Thymus (tissue), 11 donors: Measurements from ENCODE around the gene ALDH3B1. TPM values are rescaled to one million over a fixed set of nuclear protein-coding genes. Genes with fewer than 3 reads are reported as not detected.
A peak's percentile ranks its signal among the peaks of the same experiment; 100 is the strongest.

ENCODE experiments used
- DNase-seq, 9 donors: peaks; one replicate each; pipeline ENCODE4 v3.0.0-alpha.2; 2013; ENCODE audit warnings: low spot score in 9 of 9, low read depth in 6 of 9, missing footprints in 1 of 9
- H3K27ac ChIP-seq, 2 donors: one replicate each; pipeline ENCODE4 v1.5.1; 2013; ENCODE audit warnings: control low read depth in 1 of 2, low read depth in 1 of 2, low read length in 1 of 2, mild to moderate bottlenecking in 1 of 2, moderate library complexity in 1 of 2
- H3K27me3 ChIP-seq, 2 donors: one replicate each; pipeline ENCODE4 v1.5.1; 2013; ENCODE audit warnings: low read length in 1 of 2; ENCODE audit not compliant: control insufficient read depth in 2 of 2, insufficient read depth in 1 of 2
- H3K36me3 ChIP-seq, 2 donors: one replicate each; pipeline ENCODE4 v1.5.1; 2013; ENCODE audit warnings: low read length in 1 of 2, mild to moderate bottlenecking in 1 of 2, moderate library complexity in 1 of 2; ENCODE audit not compliant: control insufficient read depth in 2 of 2, insufficient read depth in 2 of 2
- H3K4me1 ChIP-seq, 2 donors: one replicate each; pipeline ENCODE4 v1.5.1; 2013; ENCODE audit warnings: low read length in 2 of 2; ENCODE audit not compliant: control insufficient read depth in 2 of 2, insufficient read depth in 2 of 2
- H3K4me3 ChIP-seq, 2 donors: one replicate each; pipeline ENCODE4 v1.5.1; 2013; ENCODE audit warnings: low read length in 2 of 2, control low read depth in 1 of 2, mild to moderate bottlenecking in 1 of 2
- H3K9me3 ChIP-seq, 2 donors: one replicate each; pipeline ENCODE4 v1.5.1; 2013; ENCODE audit warnings: low read length in 1 of 2, mild to moderate bottlenecking in 1 of 2; ENCODE audit not compliant: control insufficient read depth in 2 of 2, insufficient read depth in 1 of 2
- WGBS: extraction: QIAGEN DNeasy Blood & Tissue Kit; methylation state at CpG from one replicate; pipeline ENCODE4 v1.1.7; 2013; 5-methylcytosine and 5-hydroxymethylcytosine counted together
- polyA plus RNA-seq: library from polyadenylated mRNA; stranded (reverse); fragments of 200-250 nt; gene quantifications from one replicate; pipeline ENCODE4 v1.2.3, GENCODE V29; 2013
- total RNA-seq: library from RNA; stranded (reverse); fragments of 120-200 nt; gene quantifications from one replicate; pipeline ENCODE4 v1.2.4, GENCODE V29; 2013
- donor health status: healthy.

Gene ALDH3B1
- total and polyA plus RNA-seq, 2 donors: 1.3 to 3.9 TPM

DNA sequence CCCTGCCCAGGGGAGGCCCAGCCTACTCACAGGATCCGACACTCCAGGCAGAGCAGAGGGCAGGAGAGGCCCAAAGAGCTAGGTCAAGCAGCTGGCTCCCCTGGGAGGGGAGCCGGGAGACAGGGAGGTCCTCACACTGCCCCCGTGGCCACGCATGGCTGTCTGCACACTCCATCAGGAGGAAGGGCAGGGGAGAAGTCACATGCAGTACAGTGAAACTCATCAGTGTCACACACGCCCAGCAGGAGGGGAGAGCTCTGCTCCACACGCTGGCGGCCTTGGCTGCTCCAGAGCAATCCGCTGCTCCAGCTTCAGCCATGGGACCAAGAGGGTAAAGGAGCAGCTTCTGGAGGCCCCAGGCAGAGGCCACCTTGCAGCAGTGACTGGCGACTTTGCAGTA is 43.0 kb downstream of the ALDH3B1 start:
- Histone ChIP-seq H3K4me1 (no peaks in the 10 kb centered on the region), H3K27me3 (no peaks in the 10 kb centered on the region), H3K4me3 (no peak overlapping the region), H3K27ac (no peak overlapping the region), H3K36me3 (peaks cover 38 to 55% of the 10 kb centered on the region in 2 donors), H3K9me3 (no peaks in the 10 kb centered on the region)
- DNase-seq: no peak
- WGBS: 95% methylated on average over 9 of the region's 9 CpGs

DNA sequence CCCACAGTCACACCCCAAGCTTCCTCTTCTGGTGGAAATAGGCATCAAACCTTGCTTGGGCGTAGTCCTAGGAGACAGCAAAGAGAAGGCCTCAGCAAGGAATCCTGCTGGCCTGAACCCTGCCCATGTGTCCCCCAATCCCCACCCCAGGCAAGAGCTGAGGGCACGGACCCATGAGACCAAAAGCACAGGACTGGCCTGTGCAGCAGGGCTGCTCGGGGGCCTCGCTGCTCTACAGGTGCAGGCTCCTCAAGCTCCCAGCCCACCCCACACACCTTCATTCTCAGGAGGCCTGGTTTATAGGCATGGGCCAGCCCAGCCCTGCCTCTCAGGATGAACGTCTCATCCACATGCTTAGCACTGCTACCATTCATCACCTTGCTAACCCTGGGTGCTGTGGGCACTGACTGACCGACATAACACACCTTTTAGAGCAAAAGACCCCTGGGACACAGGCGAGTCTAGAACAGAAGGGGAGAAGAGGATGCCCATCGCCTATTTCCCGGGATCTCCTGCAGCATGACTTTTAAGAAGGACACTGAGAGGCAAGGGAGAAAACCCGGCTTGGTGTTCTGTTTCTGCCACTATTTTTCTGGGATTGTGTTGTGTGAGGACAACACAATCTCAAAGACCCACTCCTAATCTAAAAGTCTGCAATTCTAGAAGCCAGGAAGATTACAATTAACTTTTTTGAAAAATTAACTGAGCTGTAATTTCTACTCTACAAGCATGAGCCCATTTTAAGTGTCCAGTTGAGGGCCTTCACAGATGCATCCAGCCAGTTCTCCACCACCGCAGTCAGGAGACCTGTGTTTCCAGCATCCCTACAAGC is 44.1 kb downstream of the ALDH3B1 start:
- no peak overlapping the region for H3K4me3 ChIP-seq
- peaks cover 31 to 46% of the 10 kb centered on the region in 2 donors for H3K36me3 ChIP-seq
- WGBS: 96% methylated on average over 11 of the region's 11 CpGs
- no peaks in the 10 kb centered on the region for H3K4me1 ChIP-seq
- no peak overlapping the region for H3K27ac ChIP-seq
- no peaks in the 10 kb centered on the region for H3K27me3 ChIP-seq
- H3K9me3 ChIP-seq: no peaks in the 10 kb centered on the region
- no peak for DNase-seq

DNA sequence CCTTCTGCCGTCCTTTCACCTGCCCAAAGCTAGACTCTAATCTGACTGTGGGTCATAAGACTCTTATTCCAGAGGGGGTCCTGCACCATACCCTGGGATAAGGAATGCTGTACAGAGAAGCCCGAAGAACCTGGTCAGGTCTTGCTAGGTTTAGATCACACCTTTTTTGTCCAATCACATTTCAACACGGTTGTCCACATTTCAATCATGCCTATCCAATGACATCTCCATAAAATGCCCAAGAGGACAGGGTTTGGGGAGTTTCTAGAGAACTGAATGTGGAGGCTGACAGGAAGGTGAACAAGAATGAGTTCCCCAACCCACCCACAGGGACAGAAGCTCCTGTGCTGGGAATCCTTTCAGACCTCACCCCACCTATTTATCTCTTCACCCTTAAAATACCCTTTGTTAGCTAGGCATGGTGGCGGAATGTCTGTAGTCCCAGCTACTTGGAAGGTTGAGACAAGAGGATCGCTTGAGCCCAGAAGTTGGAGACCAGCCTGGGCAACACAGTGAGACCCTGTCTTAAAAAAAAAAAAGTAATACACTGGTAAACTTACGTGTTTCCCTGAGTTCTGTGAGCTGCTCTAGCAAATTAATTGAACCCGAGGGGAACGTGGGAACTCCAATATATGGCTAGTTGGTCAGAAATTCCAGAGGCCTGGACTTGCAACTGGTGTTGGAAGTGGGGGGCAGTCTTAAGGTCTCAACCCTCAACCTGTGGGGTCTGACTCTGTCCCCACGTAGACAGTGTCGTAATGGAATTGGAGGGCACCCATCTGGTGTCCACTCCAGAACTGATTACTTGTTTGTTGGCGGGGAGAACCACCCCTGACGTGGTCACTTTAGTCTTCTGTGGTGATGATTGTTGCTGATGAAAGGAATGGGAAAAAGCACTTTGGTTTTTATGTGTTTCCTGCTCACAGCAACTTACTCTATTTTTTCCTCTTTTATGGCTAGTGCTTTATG is 46.5 kb downstream of the ALDH3B1 start:
- no peak overlapping the region for H3K4me3 ChIP-seq
- peaks cover 20 to 26% of the 10 kb centered on the region in 2 donors for H3K36me3 ChIP-seq
- WGBS: 98% methylated on average over 12 of the region's 12 CpGs
- H3K27me3 ChIP-seq: no peaks in the 10 kb centered on the region
- H3K9me3 ChIP-seq: no peaks in the 10 kb centered on the region
- H3K4me1 ChIP-seq: no peaks in the 10 kb centered on the region
- DNase-seq: no peak
- no peak overlapping the region for H3K27ac ChIP-seq

DNA sequence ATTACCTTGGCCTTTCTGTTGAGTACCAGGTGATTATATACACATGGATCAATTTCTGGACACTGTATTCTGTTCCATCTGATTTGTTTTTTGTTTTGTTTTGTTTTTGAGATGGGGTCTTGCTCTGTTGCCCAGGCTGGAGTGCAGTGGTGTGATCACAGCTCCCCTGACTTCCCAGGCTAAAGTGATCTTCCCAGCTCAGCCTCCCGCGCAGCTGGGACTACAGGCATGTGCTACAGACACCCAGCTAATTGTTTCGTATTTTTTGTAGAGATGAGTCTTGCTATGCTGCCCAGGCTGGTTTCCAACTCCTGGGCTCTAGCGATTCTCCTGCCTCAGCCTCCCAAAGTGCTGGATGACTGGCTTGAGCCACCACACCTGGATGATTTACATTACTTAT is 47.7 kb downstream of the ALDH3B1 start:
- no peaks in the 10 kb centered on the region for H3K4me1 ChIP-seq
- H3K4me3 ChIP-seq: no peak overlapping the region
- no peaks in the 10 kb centered on the region for H3K27me3 ChIP-seq
- peaks cover 21 to 24% of the 10 kb centered on the region in 2 donors for H3K36me3 ChIP-seq
- 98% methylated on average over 4 of the region's 4 CpGs for WGBS
- H3K27ac ChIP-seq: no peak overlapping the region
- no peak for DNase-seq
- no peaks in the 10 kb centered on the region for H3K9me3 ChIP-seq

DNA sequence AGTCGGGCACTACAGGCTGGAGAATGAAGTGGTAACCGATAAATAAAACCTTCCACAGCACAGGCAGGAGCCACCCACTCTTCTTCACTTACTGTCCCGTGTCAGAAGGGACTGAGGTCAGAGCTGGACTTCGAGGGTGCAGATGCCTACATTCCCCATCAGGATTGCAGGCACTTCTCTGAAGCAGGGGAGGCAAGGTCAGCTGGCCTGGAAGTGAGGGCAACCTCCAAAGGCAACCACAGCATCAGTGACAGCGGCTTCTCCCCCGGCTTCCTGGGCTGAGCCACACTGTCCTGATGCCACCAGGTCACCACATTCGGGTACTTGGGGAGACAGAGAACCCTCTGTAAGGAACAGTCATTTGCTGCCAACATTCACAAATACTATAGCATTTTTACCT is 51.4 kb downstream of the ALDH3B1 start:
- Histone ChIP-seq H3K4me3 (no peak overlapping the region), H3K36me3 (peaks cover 16 to 22% of the 10 kb centered on the region in 2 donors), H3K27ac (no peak overlapping the region), H3K9me3 (no peaks in the 10 kb centered on the region), H3K27me3 (no peaks in the 10 kb centered on the region), H3K4me1 (no peaks in the 10 kb centered on the region)
- no peak for DNase-seq
- 98% methylated on average over 7 of the region's 7 CpGs for WGBS

DNA sequence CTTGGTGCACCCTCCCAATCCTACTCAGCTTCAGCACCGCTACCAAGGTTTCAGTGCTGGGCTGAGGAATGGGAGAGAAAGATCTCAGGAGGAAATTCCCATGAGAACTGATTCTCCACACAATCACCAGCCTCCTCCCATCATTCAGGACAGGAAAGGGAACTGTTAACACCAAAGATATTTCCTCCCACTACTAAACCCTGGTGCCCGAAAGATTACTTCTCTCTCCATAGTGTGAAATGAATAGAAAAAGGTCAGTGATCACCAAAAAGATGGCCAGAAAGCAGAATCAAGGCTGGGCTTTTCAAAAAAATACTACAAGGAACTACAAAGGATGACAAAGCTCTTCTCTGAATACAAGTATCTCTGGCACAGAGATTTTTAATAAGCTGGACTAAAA is 54.8 kb downstream of the ALDH3B1 start:
- H3K36me3 ChIP-seq: peaks cover 24 to 36% of the 10 kb centered on the region in 2 donors
- H3K4me3 ChIP-seq: no peak overlapping the region
- no peaks in the 10 kb centered on the region for H3K9me3 ChIP-seq
- WGBS: 98% methylated on average over 2 of the region's 2 CpGs
- H3K27ac ChIP-seq: no peak overlapping the region
- H3K4me1 ChIP-seq: no peaks in the 10 kb centered on the region
- no peaks in the 10 kb centered on the region for H3K27me3 ChIP-seq
- DNase-seq: no peak

DNA sequence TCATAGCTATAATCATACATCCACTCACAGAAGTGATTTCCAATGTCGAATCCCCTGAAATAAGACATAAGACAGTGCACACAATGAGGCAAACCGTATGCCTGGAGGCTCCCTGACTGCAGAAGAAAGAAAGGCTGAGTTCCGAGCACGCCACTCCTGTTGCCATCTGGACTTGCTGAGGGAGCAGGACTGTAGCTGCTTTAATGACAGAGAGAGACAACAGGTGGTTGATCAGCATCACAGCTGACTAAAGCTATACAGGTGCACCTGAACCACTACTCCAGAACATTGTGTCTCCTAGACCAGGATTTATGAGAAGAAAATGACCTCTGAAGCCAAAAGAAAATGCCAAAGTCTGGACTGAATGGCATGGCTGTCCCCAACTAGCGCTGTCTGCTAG is 55.7 kb downstream of the ALDH3B1 start:
- H3K9me3 ChIP-seq: no peaks in the 10 kb centered on the region
- no peaks in the 10 kb centered on the region for H3K4me1 ChIP-seq
- 98% methylated on average over 5 of the region's 5 CpGs for WGBS
- H3K4me3 ChIP-seq: no peak overlapping the region
- no peak overlapping the region for H3K27ac ChIP-seq
- DNase-seq: no peak
- peaks cover 24 to 44% of the 10 kb centered on the region in 2 donors for H3K36me3 ChIP-seq
- H3K27me3 ChIP-seq: no peaks in the 10 kb centered on the region

DNA sequence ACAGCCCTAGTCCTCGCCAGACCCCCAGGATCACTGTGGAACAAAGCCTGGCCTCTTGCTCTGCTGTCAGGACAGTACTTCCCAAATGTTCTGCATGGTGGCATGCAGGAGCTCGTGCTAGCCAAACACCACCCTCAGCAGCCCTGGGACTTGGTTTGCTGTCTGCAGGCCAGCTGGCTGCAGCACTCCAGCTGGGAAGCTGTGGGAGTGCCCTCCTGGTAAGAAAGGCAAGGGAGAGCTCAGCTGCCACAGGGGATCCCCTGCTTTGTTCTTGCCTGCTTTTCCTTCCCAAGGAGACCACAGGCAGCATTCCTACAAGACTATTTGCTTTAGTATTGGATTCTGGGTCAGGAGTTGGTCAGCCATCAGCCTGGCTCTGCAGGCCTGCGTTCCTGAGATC is 56.6 kb downstream of the ALDH3B1 start:
- DNase-seq: no peak
- Histone ChIP-seq H3K4me3 (no peak overlapping the region), H3K27me3 (no peaks in the 10 kb centered on the region), H3K9me3 (no peaks in the 10 kb centered on the region), H3K27ac (peak overlapping the region in 1 of 2 donors; percentile 9), H3K4me1 (no peaks in the 10 kb centered on the region), H3K36me3 (peaks cover 24 to 43% of the 10 kb centered on the region in 2 donors)
- 98% methylated on average over 3 of the region's 3 CpGs for WGBS

DNA sequence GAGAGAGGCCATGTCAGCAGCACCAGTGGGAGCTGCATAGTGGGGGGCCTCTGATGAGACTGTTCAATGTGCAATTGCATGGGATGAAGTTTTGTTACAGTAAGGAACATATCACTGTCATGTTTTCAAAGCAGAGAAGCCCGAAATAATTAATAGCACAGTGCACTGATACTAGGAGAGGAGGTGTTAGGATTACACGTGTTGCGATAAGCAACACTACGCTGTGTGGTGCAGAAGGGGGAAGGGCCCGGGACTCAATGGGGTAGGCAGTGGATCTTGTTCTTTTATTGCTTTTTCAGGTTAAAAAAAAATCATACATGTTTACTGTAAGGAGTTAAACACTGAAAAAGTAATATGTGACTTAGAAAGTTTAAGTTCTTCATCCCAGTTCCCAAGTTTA is 57.9 kb downstream of the ALDH3B1 start:
- Histone ChIP-seq H3K4me1 (no peaks in the 10 kb centered on the region), H3K4me3 (no peak overlapping the region), H3K36me3 (peaks cover 18 to 35% of the 10 kb centered on the region in 2 donors), H3K27ac (no peak overlapping the region), H3K9me3 (no peaks in the 10 kb centered on the region), H3K27me3 (no peaks in the 10 kb centered on the region)
- no peak for DNase-seq
- 97% methylated on average over 5 of the region's 5 CpGs for WGBS
